Kidney (tissue), 14 donors: Measurements from ENCODE around the gene RNPC3. TPM values are rescaled to one million over a fixed set of nuclear protein-coding genes. Genes with fewer than 3 reads are reported as not detected.
"Not testable (repeated sequence)": the region's sequence is repeated elsewhere in the genome, so short reads cannot be mapped to it uniquely, and the experiment has no call there.

ENCODE experiments used
- DNase-seq, 5 donors: peaks; one replicate each; pipeline ENCODE4 v3.0.0-alpha.2; 2013 to 2020
- FAIRE-seq: peaks from 2 replicates; lab custom pipeline; 2012; peaks lifted over from hg19 to GRCh38; lab: Jason Lieb, UNC
- H3K27ac ChIP-seq, 2 donors: one replicate each; pipeline ENCODE4 v1.7.0; 2013; ENCODE audit warnings: low read depth in 2 of 2, low read length in 2 of 2, inconsistent platforms in 1 of 2
- H3K27me3 ChIP-seq: one replicate; pipeline ENCODE4 v1.7.1; 2013; ENCODE audit warnings: low read length, inconsistent platforms; ENCODE audit not compliant: control insufficient read depth, insufficient read depth
- H3K36me3 ChIP-seq, 3 donors: one replicate each; pipeline versions ENCODE4 v1.7.0 to v1.7.1; 2013; ENCODE audit warnings: low read length in 3 of 3, control low read depth in 1 of 3, inconsistent platforms in 1 of 3; ENCODE audit not compliant: insufficient read depth in 3 of 3, control insufficient read depth in 2 of 3
- H3K4me1 ChIP-seq, 3 donors: one replicate each; pipeline versions ENCODE4 v1.7.0 to v1.7.1; 2013; ENCODE audit warnings: low read length in 3 of 3, inconsistent platforms in 1 of 3, low read depth in 1 of 3; ENCODE audit not compliant: control insufficient read depth in 2 of 3, insufficient read depth in 2 of 3
- H3K4me3 ChIP-seq, 3 donors: one replicate each; pipeline versions ENCODE4 v1.7.0 to v1.8.1; 2013; ENCODE audit warnings: low read length in 3 of 3, control low read depth in 1 of 3, inconsistent platforms in 1 of 3
- H3K9ac ChIP-seq, 3 donors: one replicate each; pipeline versions ENCODE4 v1.7.0 to v1.7.1; 2013; ENCODE audit warnings: low read length in 3 of 3, control low read depth in 1 of 3, inconsistent platforms in 1 of 3
- H3K9me3 ChIP-seq, 3 donors: one replicate each; pipeline versions ENCODE4 v1.7.0 to v1.7.1; 2013; ENCODE audit warnings: low read length in 3 of 3, control low read depth in 1 of 3, inconsistent platforms in 1 of 3; ENCODE audit not compliant: control insufficient read depth in 2 of 3, insufficient read depth in 1 of 3
- CTCF ChIP-seq: IDR thresholded peaks from 3 replicates; pipeline ENCODE4 v1.5.1; 2012; ENCODE audit warnings: mild to moderate bottlenecking, moderate library complexity, borderline replicate concordance; ENCODE audit not compliant: insufficient read depth; ENCODE audit errors: extremely low read depth
- intact Hi-C: fragments of 100-400 bp; cut with DNase I; formaldehyde crosslinking; loops from one replicate; pipeline ENCODE4 v1.11.1; 2022
- polyA plus RNA-seq: library from polyadenylated mRNA; stranded (reverse); fragments of 350-450 nt; fragmentation: Illumina TruSeq; extraction: RNeasy Lipid Tissue Mini Kit (QIAGEN cat#74804); gene quantifications from one replicate; pipeline ENCODE4 v1.2.3, GENCODE V29; 2014; ENCODE audit warnings: low read depth, low replicate concordance; ENCODE audit not compliant: insufficient read depth
- total RNA-seq: library from RNA; stranded (reverse); fragmentation: NEBNext Ultra II Directional; extraction: Animal tissue kit (Norgen Biotek cat#: 25700); gene quantifications from one replicate; pipeline ENCODE4 v1.2.1, GENCODE V29; 2021
- donor health status: control.
- donor health status: control.
- donor health status: control.
- donor health status: control.
- donor health status: control.
- donor health status: DM: yes; HTN: yes; CAD: no.
- donor health status: Normal renal cell carcinoma (clear cell type).

The RNPC3 gene
- total and polyA plus RNA-seq, 2 donors from 2014 or later, result 19.8 to 40.5 TPM

- Histone ChIP-seq H3K9ac (no peak overlapping the region), H3K4me1 (no peaks in the 10 kb centered on the region), H3K36me3 (no peaks in the 10 kb centered on the region), H3K27ac (no peak overlapping the region), H3K9me3 (no peaks in the 10 kb centered on the region), H3K27me3 (no peaks in the 10 kb centered on the region), H3K4me3 (no peak overlapping the region)
- DNase-seq (no peak), FAIRE-seq (no peak)
- no peak for TF ChIP-seq CTCF
- intact Hi-C loops, result no loop called here
Observed at GRCh38 chr1:103569493-103569892, 44.0 kb downstream of the RNPC3 start.

- FAIRE-seq, H3K27me3 ChIP-seq, H3K4me3 ChIP-seq, H3K4me1 ChIP-seq, H3K9me3 ChIP-seq, H3K36me3 ChIP-seq, H3K27ac ChIP-seq, intact Hi-C loops, H3K9ac ChIP-seq, DNase-seq: not testable (repeated sequence)
Observed at GRCh38 chr1:103571289-103571688, 45.8 kb downstream of the RNPC3 start, which contains the start of gene AMY2B. AMY2B (plus strand) TSS chr1:103571589; CDS start chr1:103571603, 14 bp downstream.

- H3K27me3 ChIP-seq, result no peaks in the 10 kb centered on the region
- H3K9ac ChIP-seq, result no peak overlapping the region
- H3K4me3 ChIP-seq, result no peak overlapping the region
- no peak for DNase-seq
- H3K4me1 ChIP-seq, result no peaks in the 10 kb centered on the region
- intact Hi-C loops, result no loop called here
- no peaks in the 10 kb centered on the region for H3K9me3 ChIP-seq
- TF ChIP-seq CTCF, result no peak
- no peak for FAIRE-seq
- H3K27ac ChIP-seq, result no peak overlapping the region
- H3K36me3 ChIP-seq, result no peaks in the 10 kb centered on the region
Observed at GRCh38 chr1:103576065-103576464, 50.6 kb downstream of the RNPC3 start.

GRCh38 chr1:103576784-103577183 lies 51.3 kb downstream of the RNPC3 start:
- DNase-seq, FAIRE-seq, H3K9me3 ChIP-seq, intact Hi-C loops, H3K4me1 ChIP-seq, H3K9ac ChIP-seq, H3K4me3 ChIP-seq, H3K27ac ChIP-seq, H3K27me3 ChIP-seq, H3K36me3 ChIP-seq: not testable (repeated sequence)
